Effector memory CD8-positive, alpha-beta T cell (primary cell): ENCODE data around the gene ZBTB43.

ENCODE experiments used
- ATAC-seq: fragments of 150-1000 bp; cut with Tn5 transposase; replicated peaks from 2 replicates; pipeline ENCODE4 v1.10.0; 2021; ENCODE audit warnings: mild to moderate bottlenecking, moderate library complexity
- DNase-seq, 3 experiments: peaks; one replicate each; pipeline ENCODE4 v3.0.0; 2021
- H3K27ac Mint-ChIP-seq, 2 donors: one replicate each; pipeline ENCODE4 v1.8.0; 2022; ENCODE audit warnings: mild to moderate bottlenecking in 2 of 2, mixed read lengths in 2 of 2, moderate library complexity in 2 of 2
- H3K27me3 Mint-ChIP-seq, 2 donors: one replicate each; pipeline ENCODE4 v1.8.0; 2022; ENCODE audit warnings: mixed read lengths in 2 of 2
- H3K36me3 Mint-ChIP-seq: one replicate; pipeline ENCODE4 v1.8.0; 2022; ENCODE audit warnings: mild to moderate bottlenecking, moderate library complexity, mixed read lengths; ENCODE audit not compliant: insufficient read depth
- H3K4me1 Mint-ChIP-seq, 2 donors: one replicate each; pipeline ENCODE4 v1.8.0; 2022; ENCODE audit warnings: low read depth in 2 of 2, mixed read lengths in 2 of 2
- H3K4me3 Mint-ChIP-seq, 2 donors: one replicate each; pipeline ENCODE4 v1.8.0; 2022; ENCODE audit warnings: mild to moderate bottlenecking in 2 of 2, mixed read lengths in 2 of 2, moderate library complexity in 2 of 2
- H3K9me3 Mint-ChIP-seq, 2 donors: one replicate each; pipeline ENCODE4 v1.8.0; 2022; ENCODE audit warnings: mixed read lengths in 2 of 2

The ZBTB43 gene

GRCh38 chr9:126880226-126880946 lies 75.5 kb downstream of the ZBTB43 start:
- no peaks in the 10 kb centered on the region for H3K9me3 Mint-ChIP-seq
- ATAC-seq (no peak), DNase-seq (no peak)
- no peak overlapping the region for H3K4me3 Mint-ChIP-seq
- no peaks in the 10 kb centered on the region for H3K27me3 Mint-ChIP-seq
- H3K36me3 Mint-ChIP-seq = peaks cover 12% of the 10 kb centered on the region
- no peak overlapping the region for H3K27ac Mint-ChIP-seq
- peaks cover 15 to 22% of the 10 kb centered on the region in 2 donors for H3K4me1 Mint-ChIP-seq

- ATAC-seq (no peak), DNase-seq (no peak)
- peaks cover 14% of the 10 kb centered on the region for H3K36me3 Mint-ChIP-seq
- no peak overlapping the region for H3K4me3 Mint-ChIP-seq
- H3K4me1 Mint-ChIP-seq = peaks cover 15 to 21% of the 10 kb centered on the region in 2 donors
- no peaks in the 10 kb centered on the region for H3K27me3 Mint-ChIP-seq
- no peaks in the 10 kb centered on the region for H3K9me3 Mint-ChIP-seq
- H3K27ac Mint-ChIP-seq = no peak overlapping the region
Measured at GRCh38 chr9:126880947-126881332, 76.1 kb downstream of the ZBTB43 start.

GRCh38 chr9:126882746-126883145 lies 77.9 kb downstream of the ZBTB43 start:
- Mint-ChIP-seq H3K27ac (no peak overlapping the region), H3K36me3 (peaks cover 16% of the 10 kb centered on the region), H3K27me3 (no peaks in the 10 kb centered on the region), H3K4me3 (no peak overlapping the region), H3K9me3 (no peaks in the 10 kb centered on the region), H3K4me1 (peaks cover 2 to 7% of the 10 kb centered on the region in 2 donors)
- DNase-seq = no peak
- no peak for ATAC-seq

- Mint-ChIP-seq H3K27ac (no peak overlapping the region), H3K36me3 (peaks cover 13% of the 10 kb centered on the region), H3K4me3 (no peak overlapping the region)
Measured at GRCh38 chr9:126883636-126884035, 78.8 kb downstream of the ZBTB43 start.

GRCh38 chr9:126885131-126885641 lies 80.3 kb downstream of the ZBTB43 start:
- H3K36me3 Mint-ChIP-seq = peaks cover 7% of the 10 kb centered on the region

More at GRCh38 chr9:126883636-126884035, 78.8 kb downstream of the ZBTB43 start:
- H3K4me1 Mint-ChIP-seq = peaks cover 0 to 4% of the 10 kb centered on the region in 2 donors
- H3K27me3 Mint-ChIP-seq = no peaks in the 10 kb centered on the region
- no peaks in the 10 kb centered on the region for H3K9me3 Mint-ChIP-seq
- no peak for ATAC-seq
- no peak for DNase-seq

GRCh38 chr9:126886034-126886822 lies 81.4 kb downstream of the ZBTB43 start:
- ATAC-seq (no peak), DNase-seq (no peak)
- peaks cover 5% of the 10 kb centered on the region for H3K36me3 Mint-ChIP-seq
- H3K4me3 Mint-ChIP-seq = no peak overlapping the region
- H3K9me3 Mint-ChIP-seq = no peaks in the 10 kb centered on the region
- no peak overlapping the region for H3K27ac Mint-ChIP-seq
- no peaks in the 10 kb centered on the region for H3K27me3 Mint-ChIP-seq
- peaks cover 0 to 4% of the 10 kb centered on the region in 2 donors for H3K4me1 Mint-ChIP-seq

More at GRCh38 chr9:126885131-126885641, 80.3 kb downstream of the ZBTB43 start:
- Mint-ChIP-seq H3K4me3 (no peak overlapping the region), H3K27ac (no peak overlapping the region), H3K9me3 (no peaks in the 10 kb centered on the region), H3K4me1 (peaks cover 0 to 4% of the 10 kb centered on the region in 2 donors), H3K27me3 (no peaks in the 10 kb centered on the region)
- no peak for DNase-seq
- no peak for ATAC-seq

GRCh38 chr9:126886897-126887296 lies 82.1 kb downstream of the ZBTB43 start:
- Mint-ChIP-seq H3K36me3 (peaks cover 5% of the 10 kb centered on the region), H3K27me3 (no peaks in the 10 kb centered on the region), H3K4me1 (peaks cover 0 to 4% of the 10 kb centered on the region in 2 donors), H3K9me3 (no peaks in the 10 kb centered on the region), H3K4me3 (no peak overlapping the region), H3K27ac (no peak overlapping the region)
- ATAC-seq = no peak
- no peak for DNase-seq
